ENCODE results near the gene PRPF19.

DNA sequence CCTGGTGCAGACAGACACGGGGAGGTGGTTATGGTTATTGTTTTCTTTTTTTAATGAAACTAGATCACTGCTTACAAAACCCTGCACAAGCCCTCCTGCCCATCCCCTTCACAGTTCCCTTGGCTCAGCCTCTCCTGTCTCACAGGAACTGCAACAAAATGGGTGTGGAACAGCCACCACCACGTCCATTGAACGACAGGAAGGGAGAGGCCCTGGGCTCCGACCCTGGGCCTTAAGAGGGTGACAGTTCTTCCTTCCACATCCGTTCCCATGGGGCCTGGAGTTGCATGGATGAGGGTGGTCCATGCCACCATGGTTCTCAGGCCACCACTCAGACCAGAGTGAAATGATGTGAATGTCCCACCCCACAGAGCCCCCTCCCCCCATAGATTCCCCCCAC, 15.7 kb downstream of the PRPF19 start:
- TF ChIP-seq POLR2A (IDR thresholded peaks at IDR 0.05; ENCODE audit: low read depth, low read length) (no peak), TAF1 (IDR thresholded peaks at IDR 0.05; ENCODE audit: low read depth, low read length) (no peak)
